Memory B cell (primary cell): Measurements from ENCODE around the gene GOLGA3.
"Not testable (repeated sequence)": the region's sequence is repeated elsewhere in the genome, so short reads cannot be mapped to it uniquely, and the experiment has no call there.

ENCODE experiments used
- ATAC-seq: fragments of 150-1000 bp; cut with Tn5 transposase; 2 replicates; pipeline ENCODE4 v1.10.0; 2021; ENCODE audit warnings: low read depth, mild to moderate bottlenecking, moderate library complexity
- DNase-seq, 2 donors: peaks; one replicate each; pipeline ENCODE4 v3.0.0; 2022; ENCODE audit warnings: low spot score in 2 of 2
- H3K27ac Mint-ChIP-seq: one replicate; pipeline ENCODE4 v1.8.0; 2022; ENCODE audit warnings: mild to moderate bottlenecking, moderate library complexity, mixed read lengths
- H3K27me3 Mint-ChIP-seq: one replicate; pipeline ENCODE4 v1.8.0; 2022; ENCODE audit warnings: mixed read lengths
- H3K36me3 Mint-ChIP-seq: one replicate; pipeline ENCODE4 v1.8.0; 2022; ENCODE audit warnings: mild to moderate bottlenecking, mixed read lengths
- H3K4me1 Mint-ChIP-seq: one replicate; pipeline ENCODE4 v1.8.0; 2022; ENCODE audit warnings: mixed read lengths
- H3K4me3 Mint-ChIP-seq: one replicate; pipeline ENCODE4 v1.8.0; 2022; ENCODE audit warnings: mild to moderate bottlenecking, moderate library complexity, mixed read lengths
- H3K9me3 Mint-ChIP-seq: one replicate; pipeline ENCODE4 v1.8.0; 2022; ENCODE audit warnings: mixed read lengths

The GOLGA3 gene

GRCh38 chr12:132836795-132837331, 8.2 kb upstream of the GOLGA3 start:
- H3K4me1 Mint-ChIP-seq: peaks cover 8% of the 10 kb centered on the region
- peaks cover 19% of the 10 kb centered on the region for H3K36me3 Mint-ChIP-seq
- H3K27ac Mint-ChIP-seq: peak overlapping the region; percentile 75
- no peaks in the 10 kb centered on the region for H3K9me3 Mint-ChIP-seq
- ATAC-seq (no peak), DNase-seq (no peak)
- H3K27me3 Mint-ChIP-seq: no peaks in the 10 kb centered on the region
- H3K4me3 Mint-ChIP-seq: no peak overlapping the region

- not testable (repeated sequence) for H3K4me1 Mint-ChIP-seq, H3K9me3 Mint-ChIP-seq, H3K4me3 Mint-ChIP-seq, ATAC-seq, H3K27ac Mint-ChIP-seq, DNase-seq, H3K27me3 Mint-ChIP-seq
- peaks cover 16% of the 10 kb centered on the region for H3K36me3 Mint-ChIP-seq
Observed at GRCh38 chr12:132836230-132836629, 7.6 kb upstream of the GOLGA3 start.

- ATAC-seq: no peak
- H3K27ac Mint-ChIP-seq: no peak overlapping the region
- H3K36me3 Mint-ChIP-seq: peaks cover 16% of the 10 kb centered on the region
- H3K4me1 Mint-ChIP-seq: peaks cover 8% of the 10 kb centered on the region
- no peaks in the 10 kb centered on the region for H3K9me3 Mint-ChIP-seq
- no peaks in the 10 kb centered on the region for H3K27me3 Mint-ChIP-seq
- H3K4me3 Mint-ChIP-seq: no peak overlapping the region
- DNase-seq: no peak
Observed at GRCh38 chr12:132835076-132836025, 6.7 kb upstream of the GOLGA3 start.

GRCh38 chr12:132834181-132834711, 5.6 kb upstream of the GOLGA3 start:
- no peaks in the 10 kb centered on the region for H3K27me3 Mint-ChIP-seq
- H3K9me3 Mint-ChIP-seq: no peaks in the 10 kb centered on the region
- DNase-seq (no peak), ATAC-seq (no peak)
- H3K4me1 Mint-ChIP-seq: peaks cover 12% of the 10 kb centered on the region
- H3K27ac Mint-ChIP-seq: no peak overlapping the region
- peaks cover 9% of the 10 kb centered on the region for H3K36me3 Mint-ChIP-seq
- no peak overlapping the region for H3K4me3 Mint-ChIP-seq

- Mint-ChIP-seq H3K27me3 (no peaks in the 10 kb centered on the region), H3K9me3 (no peaks in the 10 kb centered on the region), H3K36me3 (peaks cover 9% of the 10 kb centered on the region), H3K27ac (no peak overlapping the region), H3K4me1 (peaks cover 12% of the 10 kb centered on the region), H3K4me3 (no peak overlapping the region)
- DNase-seq (no peak), ATAC-seq (no peak)
Observed at GRCh38 chr12:132833341-132833740, 4.7 kb upstream of the GOLGA3 start.

GRCh38 chr12:132831771-132832170, 3.1 kb upstream of the GOLGA3 start:
- Mint-ChIP-seq H3K27ac (no peak overlapping the region), H3K4me1 (peaks cover 19% of the 10 kb centered on the region), H3K4me3 (no peak overlapping the region)

GRCh38 chr12:132827763-132828703, 636 bp downstream of the GOLGA3 start:
- DNase-seq: peak in 1 of 2 donors; percentile 34
- H3K4me3 Mint-ChIP-seq: peak overlapping the region; percentile 85
- H3K9me3 Mint-ChIP-seq: no peaks in the 10 kb centered on the region
- H3K4me1 Mint-ChIP-seq: peaks cover 20% of the 10 kb centered on the region
- no peaks in the 10 kb centered on the region for H3K27me3 Mint-ChIP-seq
- ATAC-seq: no peak
- peak overlapping the region; percentile 100 for H3K27ac Mint-ChIP-seq
- peaks cover 13% of the 10 kb centered on the region for H3K36me3 Mint-ChIP-seq

More at GRCh38 chr12:132831771-132832170, 3.1 kb upstream of the GOLGA3 start:
- peaks cover 10% of the 10 kb centered on the region for H3K36me3 Mint-ChIP-seq
- H3K9me3 Mint-ChIP-seq: no peaks in the 10 kb centered on the region
- H3K27me3 Mint-ChIP-seq: no peaks in the 10 kb centered on the region
- DNase-seq: no peak
- ATAC-seq: no peak

GRCh38 chr12:132825861-132826260, 2.8 kb downstream of the GOLGA3 start:
- no peak for ATAC-seq
- no peak for DNase-seq
- Mint-ChIP-seq H3K27ac (no peak overlapping the region), H3K4me1 (peaks cover 20% of the 10 kb centered on the region), H3K36me3 (peaks cover 13% of the 10 kb centered on the region), H3K4me3 (no peak overlapping the region), H3K27me3 (no peaks in the 10 kb centered on the region), H3K9me3 (no peaks in the 10 kb centered on the region)

GRCh38 chr12:132825089-132825488, 3.6 kb downstream of the GOLGA3 start:
- no peak for DNase-seq
- Mint-ChIP-seq H3K27ac (peak overlapping the region; percentile 24), H3K4me3 (no peak overlapping the region), H3K27me3 (no peaks in the 10 kb centered on the region), H3K36me3 (peaks cover 13% of the 10 kb centered on the region), H3K4me1 (peaks cover 25% of the 10 kb centered on the region), H3K9me3 (no peaks in the 10 kb centered on the region)
- no peak for ATAC-seq

- no peaks in the 10 kb centered on the region for H3K27me3 Mint-ChIP-seq
- no peaks in the 10 kb centered on the region for H3K9me3 Mint-ChIP-seq
- DNase-seq: no peak
- peak overlapping the region; percentile 41 for H3K27ac Mint-ChIP-seq
- no peak for ATAC-seq
- peaks cover 29% of the 10 kb centered on the region for H3K4me1 Mint-ChIP-seq
- peaks cover 13% of the 10 kb centered on the region for H3K36me3 Mint-ChIP-seq
- H3K4me3 Mint-ChIP-seq: no peak overlapping the region
Observed at GRCh38 chr12:132824053-132824452, 4.6 kb downstream of the GOLGA3 start.

- Mint-ChIP-seq H3K4me1 (peaks cover 20% of the 10 kb centered on the region), H3K9me3 (no peaks in the 10 kb centered on the region), H3K27me3 (no peaks in the 10 kb centered on the region), H3K27ac (peak overlapping the region; percentile 91), H3K36me3 (peaks cover 19% of the 10 kb centered on the region), H3K4me3 (no peak overlapping the region)
- ATAC-seq (no peak), DNase-seq (no peak)
Observed at GRCh38 chr12:132818562-132818961, 10.1 kb downstream of the GOLGA3 start.

GRCh38 chr12:132814232-132814631, 14.4 kb downstream of the GOLGA3 start:
- no peak overlapping the region for H3K4me3 Mint-ChIP-seq
- no peak overlapping the region for H3K27ac Mint-ChIP-seq
- H3K9me3 Mint-ChIP-seq: no peaks in the 10 kb centered on the region
- H3K27me3 Mint-ChIP-seq: no peaks in the 10 kb centered on the region
- peaks cover 9% of the 10 kb centered on the region for H3K4me1 Mint-ChIP-seq
- no peak for DNase-seq
- ATAC-seq: no peak
- peaks cover 27% of the 10 kb centered on the region for H3K36me3 Mint-ChIP-seq

GRCh38 chr12:132813443-132813842, 15.2 kb downstream of the GOLGA3 start:
- Mint-ChIP-seq H3K9me3 (no peaks in the 10 kb centered on the region), H3K4me3 (no peak overlapping the region), H3K27me3 (no peaks in the 10 kb centered on the region), H3K4me1 (peaks cover 8% of the 10 kb centered on the region), H3K27ac (peak overlapping the region; percentile 8), H3K36me3 (peaks cover 29% of the 10 kb centered on the region)
- DNase-seq (peak in 1 of 2 donors; percentile 9), ATAC-seq (peak; percentile 94)
